ENCODE data around the gene GALNTL6.

DNA sequence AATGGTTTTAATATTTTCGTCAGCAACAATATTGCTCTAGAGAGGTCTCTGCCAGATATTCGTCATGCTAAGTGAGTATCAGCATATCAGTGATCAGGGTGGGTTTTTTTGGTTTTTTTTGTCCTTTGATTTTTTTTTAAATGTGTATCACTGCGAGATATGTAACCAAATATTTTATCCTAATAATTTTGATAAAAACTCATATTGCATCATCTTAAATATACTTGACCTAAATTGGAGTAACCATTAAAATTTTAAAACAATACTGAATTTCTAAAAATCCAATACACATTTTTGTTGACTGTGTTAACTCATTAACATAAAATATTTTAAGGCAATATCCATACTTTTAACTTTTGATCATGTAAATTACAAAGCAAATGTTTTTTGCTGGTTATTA, 498.5 kb downstream of the GALNTL6 start:
- TF ChIP-seq SUZ12 (IDR thresholded peaks at IDR 0.05; ENCODE audit: extremely low read depth, insufficient read depth, insufficient read length) (no peak), YY1 (IDR thresholded peaks at IDR 0.05; ENCODE audit: insufficient read depth, insufficient read length) (no peak), ZNF274 (IDR thresholded peaks at IDR 0.05; ENCODE audit: low read depth, low read length) (no peak)
